Stimulated activated naive B cell treated with anti-CD40 and anti-IgM and Interleukin-4, amounts not matched to agents 10 μg/mL and 1 μg/mL and 100 μg/mL, for 72 hours (primary cell): Measurements from ENCODE around the gene TOGARAM2.
"Not testable (repeated sequence)": the region's sequence is repeated elsewhere in the genome, so short reads cannot be mapped to it uniquely, and the experiment has no call there.

Experiments
- ATAC-seq, 2 donors: fragments of 150-1000 bp; cut with Tn5 transposase; replicated peaks; 2 replicates each; pipeline ENCODE4 v1.10.0; 2021; ENCODE audit warnings: moderate library complexity in 1 of 2
- DNase-seq: peaks from one replicate; pipeline ENCODE4 v3.0.0; 2021
- H3K27ac Mint-ChIP-seq: one replicate; pipeline ENCODE4 v1.8.0; 2022; ENCODE audit warnings: mild to moderate bottlenecking, mixed read lengths
- H3K27me3 Mint-ChIP-seq, 2 donors: one replicate each; pipeline ENCODE4 v1.8.0; 2022; ENCODE audit warnings: mixed read lengths in 2 of 2
- H3K36me3 Mint-ChIP-seq, 2 donors: one replicate each; pipeline ENCODE4 v1.8.0; 2022; ENCODE audit warnings: mixed read lengths in 2 of 2, mild to moderate bottlenecking in 1 of 2
- H3K4me1 Mint-ChIP-seq, 2 donors: one replicate each; pipeline ENCODE4 v1.8.0; 2022; ENCODE audit warnings: mixed read lengths in 2 of 2, mild to moderate bottlenecking in 1 of 2
- H3K4me3 Mint-ChIP-seq, 2 donors: one replicate each; pipeline ENCODE4 v1.8.0; 2022; ENCODE audit warnings: mild to moderate bottlenecking in 2 of 2, mixed read lengths in 2 of 2, moderate library complexity in 1 of 2
- H3K9me3 Mint-ChIP-seq, 2 donors: one replicate each; pipeline ENCODE4 v1.8.0; 2022; ENCODE audit warnings: mixed read lengths in 2 of 2, mild to moderate bottlenecking in 1 of 2

Gene TOGARAM2

DNA sequence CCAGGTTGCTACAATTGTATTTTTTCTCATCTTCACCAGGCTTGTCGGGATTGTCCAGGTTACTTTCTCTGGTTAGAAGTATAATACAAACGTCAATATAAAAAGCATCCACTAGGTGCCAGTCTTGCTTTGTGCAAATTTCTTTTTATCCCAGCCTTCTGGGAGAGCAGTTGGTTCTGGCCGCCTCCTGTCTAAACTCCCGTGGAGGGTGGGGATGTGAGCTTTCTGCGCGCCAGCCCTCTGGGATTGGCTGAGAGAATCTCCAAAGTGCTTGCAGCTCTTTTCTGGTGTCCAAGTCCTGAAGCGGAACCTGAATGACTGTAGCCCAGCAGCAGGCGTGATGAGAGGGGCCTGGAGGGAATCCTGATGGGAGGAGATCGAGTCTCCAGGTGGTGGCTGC is 22.4 kb upstream of the TOGARAM2 start:
- Mint-ChIP-seq H3K27me3 (no peaks in the 10 kb centered on the region), H3K4me3 (no peak overlapping the region), H3K36me3 (peaks cover 0 to 3% of the 10 kb centered on the region in 2 donors), H3K4me1 (peaks cover 0 to 6% of the 10 kb centered on the region in 2 donors), H3K27ac (no peak overlapping the region), H3K9me3 (no peaks in the 10 kb centered on the region)
- DNase-seq (peak; percentile 15), ATAC-seq (peak; percentile 56 to 69)

DNA sequence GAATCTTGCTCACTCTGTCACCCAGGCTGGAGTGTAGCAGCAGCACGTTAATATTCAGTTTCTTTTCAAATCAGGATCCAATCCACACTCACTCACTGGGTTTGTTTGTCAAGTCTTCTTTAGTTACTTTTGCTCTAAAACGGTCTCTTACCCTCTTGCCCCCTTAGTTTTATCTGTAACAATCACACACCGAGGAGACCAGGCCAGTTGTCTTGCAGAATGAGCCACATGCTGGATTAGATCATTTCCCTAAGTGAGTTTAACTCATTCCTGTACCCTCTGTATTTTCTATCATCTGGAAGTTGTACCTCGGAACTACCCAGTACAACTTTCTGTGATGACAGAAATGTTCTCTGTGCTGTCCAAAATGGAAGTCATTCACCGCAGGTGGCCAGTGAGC is 20.7 kb upstream of the TOGARAM2 start:
- ATAC-seq (no peak), DNase-seq (no peak)
- H3K27me3 Mint-ChIP-seq: no peaks in the 10 kb centered on the region
- H3K9me3 Mint-ChIP-seq: peaks cover 0 to 3% of the 10 kb centered on the region in 2 donors
- H3K27ac Mint-ChIP-seq: no peak overlapping the region
- peaks cover 0 to 3% of the 10 kb centered on the region in 2 donors for H3K36me3 Mint-ChIP-seq
- H3K4me3 Mint-ChIP-seq: no peak overlapping the region
- H3K4me1 Mint-ChIP-seq: peaks cover 0 to 2% of the 10 kb centered on the region in 2 donors

DNA sequence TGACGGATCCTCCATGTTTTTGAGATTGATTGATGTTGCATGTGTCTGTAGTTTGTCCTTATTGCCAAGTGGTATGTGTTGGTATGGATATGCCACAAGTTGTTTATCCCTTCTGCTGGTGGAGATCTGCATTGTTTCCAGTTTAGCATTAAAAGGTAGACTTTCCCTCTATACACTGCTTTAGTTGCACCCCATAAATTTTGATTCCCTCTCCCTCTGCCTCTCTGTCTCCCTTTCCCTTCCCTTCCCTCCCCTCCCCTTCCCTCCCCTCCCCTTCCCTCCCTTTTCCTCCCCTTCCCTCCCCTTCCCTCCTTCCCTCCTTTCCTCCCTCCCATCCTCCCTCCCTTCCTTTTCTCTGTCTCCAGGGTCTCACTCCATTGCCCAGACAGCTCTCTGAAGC is 18.6 kb upstream of the TOGARAM2 start:
- Mint-ChIP-seq H3K27ac (no peak overlapping the region), H3K27me3 (no peaks in the 10 kb centered on the region), H3K4me1 (no peaks in the 10 kb centered on the region), H3K9me3 (peaks cover 0 to 3% of the 10 kb centered on the region in 2 donors), H3K36me3 (peaks cover 0 to 2% of the 10 kb centered on the region in 2 donors), H3K4me3 (no peak overlapping the region)
- no peak for ATAC-seq
- DNase-seq: no peak

DNA sequence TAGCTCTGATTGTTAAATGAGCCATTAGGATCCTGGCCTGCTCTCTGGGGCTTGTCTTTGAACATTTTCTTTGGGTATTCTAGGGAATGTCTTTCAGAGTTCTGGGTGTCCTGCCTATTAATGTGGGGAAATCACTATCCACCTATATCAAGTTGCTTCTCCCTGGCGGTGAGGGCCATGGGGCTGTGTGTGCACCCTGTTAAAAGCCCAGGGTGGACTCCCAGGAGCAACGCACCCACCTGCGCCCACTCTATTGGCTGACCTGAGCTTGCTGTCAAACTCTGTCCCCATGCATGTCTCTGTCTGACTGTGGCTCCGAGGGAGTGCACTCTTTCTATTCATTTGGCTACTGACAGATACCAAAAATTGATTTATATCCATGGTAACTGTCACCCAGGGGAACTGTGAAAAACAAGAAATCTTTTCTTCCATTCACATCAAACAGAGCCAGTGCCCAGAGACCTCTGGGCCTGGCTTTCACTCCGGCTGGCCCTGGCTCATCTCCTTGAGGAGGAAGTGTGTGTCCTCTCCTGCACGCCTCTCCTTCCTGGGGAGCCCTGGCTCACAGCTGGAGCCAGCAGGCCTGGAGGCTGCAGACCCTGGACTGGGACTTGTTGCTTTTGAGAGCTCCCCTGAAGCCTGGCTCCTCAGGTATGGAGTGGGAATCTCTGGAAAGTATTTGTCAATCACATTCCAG is 10.5 kb upstream of the TOGARAM2 start:
- peak overlapping the region; percentile 39 for H3K27ac Mint-ChIP-seq
- no peaks in the 10 kb centered on the region for H3K36me3 Mint-ChIP-seq
- no peaks in the 10 kb centered on the region for H3K9me3 Mint-ChIP-seq
- peaks cover 12 to 13% of the 10 kb centered on the region in 2 donors for H3K27me3 Mint-ChIP-seq
- ATAC-seq (no peak), DNase-seq (no peak)
- peaks cover 0 to 2% of the 10 kb centered on the region in 2 donors for H3K4me1 Mint-ChIP-seq
- H3K4me3 Mint-ChIP-seq: no peak overlapping the region

DNA sequence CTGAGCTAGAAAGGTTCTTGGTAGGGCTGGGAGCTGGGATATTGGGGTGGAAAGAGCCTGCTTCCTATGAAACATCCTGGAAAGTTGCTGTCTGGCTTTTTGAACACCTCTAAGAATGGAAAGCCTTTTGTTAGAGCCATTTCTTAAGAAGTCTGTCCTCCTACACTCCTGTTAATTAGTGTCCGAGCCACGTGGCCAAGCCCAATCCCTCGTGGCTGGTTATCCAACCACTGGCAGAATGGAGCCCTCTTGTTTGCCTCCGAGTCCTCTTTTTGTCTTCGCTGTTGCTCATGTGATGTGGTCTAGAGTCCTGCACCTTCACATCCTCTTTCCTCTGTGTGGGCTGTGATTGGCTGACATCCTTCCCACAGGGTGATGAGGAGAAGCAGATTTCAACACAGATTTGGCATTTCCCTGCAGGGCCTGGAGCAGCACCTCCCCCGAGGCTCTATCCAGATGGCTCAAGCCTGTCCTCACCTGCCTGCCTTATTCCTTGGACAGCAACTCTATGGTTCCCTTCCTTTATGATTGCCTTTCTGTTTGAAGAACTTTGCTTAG is 8.2 kb upstream of the TOGARAM2 start:
- Mint-ChIP-seq H3K36me3 (no peaks in the 10 kb centered on the region), H3K27ac (no peak overlapping the region), H3K4me3 (no peak overlapping the region), H3K27me3 (peaks cover 13 to 18% of the 10 kb centered on the region in 2 donors), H3K4me1 (peaks cover 0 to 2% of the 10 kb centered on the region in 2 donors), H3K9me3 (no peaks in the 10 kb centered on the region)
- ATAC-seq (peak; percentile 19 to 41), DNase-seq (no peak)

DNA sequence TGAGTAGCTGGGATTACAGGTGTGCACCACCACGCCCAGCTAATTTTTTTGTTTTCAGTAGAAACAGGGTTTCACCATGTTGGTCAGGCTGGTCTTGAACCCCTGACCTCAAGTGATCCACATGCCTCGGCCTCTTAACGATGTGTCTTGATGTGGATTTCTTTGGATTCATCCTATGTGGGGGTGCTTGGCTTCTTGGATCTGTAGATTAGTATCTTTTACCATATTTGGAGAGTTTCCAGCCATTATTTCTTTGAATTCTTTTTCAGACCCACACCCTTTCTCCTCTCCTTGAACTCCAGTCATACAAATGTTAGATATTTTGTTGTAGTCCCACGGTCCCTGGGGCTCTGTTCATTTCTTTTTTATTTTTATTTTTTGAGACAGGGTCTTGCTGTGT is 6.8 kb upstream of the TOGARAM2 start:
- peaks cover 13 to 18% of the 10 kb centered on the region in 2 donors for H3K27me3 Mint-ChIP-seq
- no peak overlapping the region for H3K4me3 Mint-ChIP-seq
- peaks cover 0 to 2% of the 10 kb centered on the region in 2 donors for H3K4me1 Mint-ChIP-seq
- no peak for DNase-seq
- no peak for ATAC-seq
- no peaks in the 10 kb centered on the region for H3K9me3 Mint-ChIP-seq
- no peaks in the 10 kb centered on the region for H3K36me3 Mint-ChIP-seq
- no peak overlapping the region for H3K27ac Mint-ChIP-seq

DNA sequence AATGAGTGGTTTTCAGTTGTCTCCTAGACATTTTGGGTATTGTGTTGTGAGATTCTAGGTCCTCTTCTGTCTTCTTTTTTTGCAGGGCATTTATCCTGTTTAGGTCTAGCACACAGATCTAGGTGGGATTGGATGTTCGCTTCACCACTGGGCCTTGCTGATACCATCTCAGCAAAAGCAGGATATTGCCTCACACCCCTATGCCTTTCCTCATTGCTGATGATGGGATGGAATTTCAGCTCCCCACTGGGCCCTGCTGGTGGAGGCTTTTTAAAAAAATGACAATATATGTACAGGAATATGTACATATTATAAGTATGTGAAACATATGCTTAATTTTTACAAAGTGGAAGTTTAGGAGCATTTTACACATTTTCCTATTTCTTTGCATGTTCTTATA is 5.4 kb upstream of the TOGARAM2 start:
- Mint-ChIP-seq H3K4me3 (no peak overlapping the region), H3K27me3 (peaks cover 13 to 18% of the 10 kb centered on the region in 2 donors), H3K9me3 (no peaks in the 10 kb centered on the region), H3K27ac (no peak overlapping the region), H3K36me3 (no peaks in the 10 kb centered on the region), H3K4me1 (peaks cover 0 to 2% of the 10 kb centered on the region in 2 donors)
- DNase-seq (no peak), ATAC-seq (no peak)

DNA sequence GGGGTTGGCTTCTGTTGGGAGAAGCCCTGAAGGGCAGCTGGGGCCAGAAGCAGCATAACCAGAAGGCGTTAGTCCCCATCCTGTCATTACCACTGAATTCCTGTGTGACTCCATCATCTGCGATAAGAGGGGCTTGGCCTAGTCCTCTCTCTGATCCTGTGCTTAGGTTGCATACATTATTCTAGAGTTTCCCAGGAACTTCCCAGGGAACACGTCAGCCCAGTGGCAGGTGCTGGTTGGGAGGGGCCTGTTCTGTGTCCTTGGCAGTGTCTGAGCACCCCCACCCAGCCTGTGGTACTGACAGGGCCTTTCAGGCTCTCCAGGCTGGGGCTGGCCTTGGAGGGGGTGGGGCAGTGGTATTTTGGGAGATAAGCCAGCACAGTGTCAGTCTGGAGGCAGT is 4.5 kb upstream of the TOGARAM2 start:
- DNase-seq: no peak
- Mint-ChIP-seq H3K4me3 (no peak overlapping the region), H3K4me1 (peaks cover 0 to 2% of the 10 kb centered on the region in 2 donors), H3K9me3 (no peaks in the 10 kb centered on the region), H3K27me3 (peaks cover 13 to 18% of the 10 kb centered on the region in 2 donors), H3K36me3 (no peaks in the 10 kb centered on the region), H3K27ac (no peak overlapping the region)
- no peak for ATAC-seq

DNA sequence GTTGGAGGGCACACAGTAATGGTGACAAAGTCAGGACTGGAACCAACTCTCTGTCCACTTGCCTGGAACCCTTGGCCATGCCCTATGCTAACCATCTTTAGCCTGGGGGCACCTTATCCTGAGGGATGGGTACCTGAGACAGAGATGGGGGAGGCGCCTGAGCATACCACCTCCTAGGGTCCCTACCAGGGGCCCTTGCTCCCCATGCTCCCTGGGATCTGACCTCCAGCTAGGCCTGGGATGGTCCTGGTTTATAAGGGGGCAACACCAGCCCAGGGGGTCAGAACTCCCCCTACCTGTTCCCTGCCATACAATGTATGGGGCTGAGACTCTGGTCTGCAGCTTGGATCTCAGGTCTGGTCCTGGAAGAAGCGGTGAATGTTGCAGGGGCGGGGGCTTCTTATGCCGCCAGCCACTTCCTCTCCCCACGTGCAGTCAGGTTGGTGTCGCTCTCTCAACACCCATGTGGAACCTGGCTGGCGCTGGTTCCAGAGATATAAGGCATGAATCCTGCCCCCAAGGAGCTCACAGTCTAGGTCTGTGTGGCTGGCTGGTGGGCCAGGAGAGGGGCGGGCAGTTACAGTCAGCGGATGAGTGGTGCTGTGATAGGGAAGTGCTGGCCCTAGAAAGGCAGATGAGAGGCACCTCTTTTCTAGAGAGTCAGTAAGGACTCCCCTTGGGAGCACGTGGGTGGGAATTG is 3.8 kb upstream of the TOGARAM2 start:
- no peak overlapping the region for H3K4me3 Mint-ChIP-seq
- H3K27ac Mint-ChIP-seq: no peak overlapping the region
- H3K36me3 Mint-ChIP-seq: no peaks in the 10 kb centered on the region
- H3K9me3 Mint-ChIP-seq: no peaks in the 10 kb centered on the region
- no peak for ATAC-seq
- H3K27me3 Mint-ChIP-seq: peaks cover 13 to 18% of the 10 kb centered on the region in 2 donors
- DNase-seq: no peak
- H3K4me1 Mint-ChIP-seq: peaks cover 0 to 2% of the 10 kb centered on the region in 2 donors

DNA sequence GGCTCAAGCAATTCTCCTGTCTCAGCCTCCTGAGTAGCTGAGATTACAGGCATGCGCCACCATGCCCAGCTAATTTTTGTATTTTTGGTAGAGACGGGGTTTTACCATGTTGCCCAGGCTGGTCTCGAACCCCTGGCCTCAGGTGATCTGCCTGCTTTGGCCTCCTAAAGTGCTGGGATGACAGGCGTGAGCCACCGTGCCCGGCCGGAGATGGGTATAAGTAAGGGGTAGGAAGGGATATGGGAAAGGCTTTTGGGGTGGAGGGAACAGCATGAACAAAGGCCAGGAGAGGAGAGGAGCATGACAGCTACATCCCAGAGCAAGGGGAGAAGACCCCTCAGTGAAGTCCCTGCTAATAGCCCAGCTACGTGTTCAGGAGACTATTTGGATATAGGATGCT is 3.1 kb upstream of the TOGARAM2 start:
- not testable (repeated sequence) for H3K4me1 Mint-ChIP-seq, H3K36me3 Mint-ChIP-seq, H3K9me3 Mint-ChIP-seq, ATAC-seq, H3K4me3 Mint-ChIP-seq, DNase-seq
- Mint-ChIP-seq H3K27ac (peak overlapping the region; percentile 21), H3K27me3 (peaks cover 7 to 14% of the 10 kb centered on the region in 2 donors)

DNA sequence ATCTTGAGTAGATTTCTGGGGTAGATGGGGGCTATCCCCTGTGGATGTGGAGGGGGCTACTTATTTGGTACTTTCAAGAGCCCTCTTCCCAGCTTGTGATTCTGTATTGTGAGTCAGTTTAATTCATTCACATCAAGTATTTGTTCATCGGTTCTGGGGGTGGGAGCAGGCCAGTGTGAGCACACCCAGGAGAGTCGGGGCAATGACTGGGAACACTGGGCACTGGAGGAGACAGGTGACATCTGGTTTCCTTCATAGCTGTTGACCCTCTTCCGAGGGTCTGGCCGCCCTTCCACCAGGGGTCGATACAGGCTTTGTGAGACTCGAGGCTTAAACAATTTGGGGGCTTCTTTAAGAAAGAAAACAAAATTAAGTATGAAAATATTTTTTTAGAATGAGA is 2.5 kb upstream of the TOGARAM2 start:
- ATAC-seq: no peak
- Mint-ChIP-seq H3K4me3 (no peak overlapping the region), H3K27ac (no peak overlapping the region), H3K36me3 (no peaks in the 10 kb centered on the region), H3K27me3 (peaks cover 2 to 8% of the 10 kb centered on the region in 2 donors), H3K4me1 (no peaks in the 10 kb centered on the region), H3K9me3 (no peaks in the 10 kb centered on the region)
- DNase-seq: no peak

DNA sequence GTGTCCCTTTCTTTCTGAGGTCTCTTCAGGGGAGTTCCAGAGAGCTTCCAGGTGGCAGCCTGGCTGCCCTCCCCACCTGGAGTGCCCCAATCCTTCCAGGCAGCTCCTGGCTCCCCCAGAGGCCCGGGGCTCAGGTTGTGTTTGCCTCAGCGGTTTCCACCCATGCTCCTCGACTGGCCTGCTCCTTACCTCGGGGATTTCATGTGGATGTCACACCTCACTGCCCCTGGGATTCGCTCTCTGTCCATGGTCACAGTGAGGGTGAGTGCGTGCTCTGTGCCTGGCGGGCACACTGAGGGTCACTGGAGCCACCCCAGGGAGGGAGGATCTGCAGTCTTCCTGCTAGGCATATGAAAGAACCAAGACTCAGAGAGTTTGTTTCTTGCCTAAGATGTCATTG is 2.1 kb upstream of the TOGARAM2 start:
- Mint-ChIP-seq H3K36me3 (no peaks in the 10 kb centered on the region), H3K4me3 (no peak overlapping the region), H3K9me3 (peaks cover 0 to 3% of the 10 kb centered on the region in 2 donors), H3K4me1 (no peaks in the 10 kb centered on the region), H3K27me3 (peaks cover 0 to 7% of the 10 kb centered on the region in 2 donors), H3K27ac (peak overlapping the region; percentile 60)
- ATAC-seq (no peak), DNase-seq (no peak)

DNA sequence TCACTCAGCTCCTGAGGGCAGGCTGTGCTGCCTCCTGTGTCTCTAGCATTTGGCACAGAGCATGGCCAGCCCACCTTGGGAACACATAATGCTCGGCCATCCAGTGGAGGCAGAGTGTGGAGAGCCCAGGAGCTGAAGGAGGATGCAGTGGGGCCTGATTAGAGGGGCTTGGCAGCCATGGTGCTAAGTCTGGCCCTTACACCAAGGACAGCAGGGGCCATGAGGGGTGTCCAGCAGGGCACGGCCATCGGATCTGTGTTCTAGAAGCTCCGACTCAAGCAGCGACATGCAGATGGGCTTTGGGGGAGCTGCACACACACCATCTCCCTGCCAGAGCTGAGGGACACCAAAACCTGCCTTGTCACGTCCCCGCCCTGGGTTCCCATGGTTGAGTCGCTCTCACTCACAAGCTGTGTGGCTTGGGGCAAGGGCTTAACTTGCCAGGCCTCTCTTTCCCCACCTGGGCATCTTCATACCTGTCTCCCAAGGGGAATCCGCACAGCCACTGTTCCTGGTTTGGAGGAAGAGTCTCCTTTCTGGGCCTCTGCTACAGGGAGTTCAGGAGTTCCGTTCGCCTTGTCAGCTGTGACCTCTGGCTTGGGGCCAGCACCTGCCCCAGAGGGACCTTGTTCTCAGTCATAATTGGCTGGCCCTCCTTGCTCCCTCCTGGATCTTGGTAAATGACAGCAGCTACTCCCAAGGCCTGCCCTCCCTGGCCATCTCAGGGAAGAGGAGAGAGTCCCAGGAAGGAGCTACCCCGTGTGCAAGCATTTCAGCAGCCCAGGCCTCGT is 1.3 kb upstream of the TOGARAM2 start:
- H3K9me3 Mint-ChIP-seq: peaks cover 0 to 3% of the 10 kb centered on the region in 2 donors
- no peak for DNase-seq
- H3K4me1 Mint-ChIP-seq: no peaks in the 10 kb centered on the region
- H3K27ac Mint-ChIP-seq: no peak overlapping the region
- no peak overlapping the region for H3K4me3 Mint-ChIP-seq
- peaks cover 0 to 7% of the 10 kb centered on the region in 2 donors for H3K27me3 Mint-ChIP-seq
- no peak for ATAC-seq
- no peaks in the 10 kb centered on the region for H3K36me3 Mint-ChIP-seq

DNA sequence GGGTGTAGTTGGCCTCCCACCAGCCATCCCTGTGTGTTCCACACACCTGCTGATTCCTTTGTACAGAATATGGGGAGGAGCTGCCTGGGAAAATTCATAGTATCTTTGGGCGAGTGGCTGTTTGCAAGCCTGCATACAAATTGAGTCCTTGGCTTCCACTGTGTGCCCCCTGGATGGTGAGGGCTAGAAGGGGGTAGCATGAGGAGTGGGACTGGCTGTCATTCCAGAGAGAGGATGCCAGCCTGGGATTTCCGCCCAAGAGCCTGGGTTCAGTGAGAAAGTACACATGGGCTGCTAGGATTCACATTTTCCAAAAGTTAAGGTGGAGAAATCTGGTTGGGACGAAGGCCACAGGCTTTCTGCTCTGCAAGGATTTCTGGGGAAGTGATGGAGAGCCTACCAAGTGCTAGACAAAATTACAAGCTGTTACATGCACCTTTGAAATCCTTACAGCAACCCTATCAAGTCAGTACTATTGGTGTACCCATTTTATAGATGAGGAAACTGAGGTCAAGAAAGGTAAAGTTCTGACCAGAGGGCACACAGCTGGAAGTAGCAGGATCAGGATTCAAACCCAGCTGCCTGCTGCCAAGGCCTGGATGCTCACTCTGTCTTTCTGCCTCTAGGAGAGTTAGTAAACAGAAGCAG is 606 bp upstream of the TOGARAM2 start:
- H3K36me3 Mint-ChIP-seq: no peaks in the 10 kb centered on the region
- ATAC-seq (no peak), DNase-seq (no peak)
- peaks cover 0 to 7% of the 10 kb centered on the region in 2 donors for H3K27me3 Mint-ChIP-seq
- H3K4me3 Mint-ChIP-seq: no peak overlapping the region
- H3K4me1 Mint-ChIP-seq: no peaks in the 10 kb centered on the region
- peaks cover 0 to 3% of the 10 kb centered on the region in 2 donors for H3K9me3 Mint-ChIP-seq
- H3K27ac Mint-ChIP-seq: no peak overlapping the region
